ENCODE data around the gene NUBPL. TPM values are rescaled to one million over a fixed set of nuclear protein-coding genes. Genes with fewer than 3 reads are reported as not detected.
A peak's percentile ranks its signal among the peaks of the same experiment; 100 is the strongest.

NUBPL gene
- total and polyA plus RNA-seq, 12 donors, result 3.6 to 27.3 (median 16.9) TPM

DNA sequence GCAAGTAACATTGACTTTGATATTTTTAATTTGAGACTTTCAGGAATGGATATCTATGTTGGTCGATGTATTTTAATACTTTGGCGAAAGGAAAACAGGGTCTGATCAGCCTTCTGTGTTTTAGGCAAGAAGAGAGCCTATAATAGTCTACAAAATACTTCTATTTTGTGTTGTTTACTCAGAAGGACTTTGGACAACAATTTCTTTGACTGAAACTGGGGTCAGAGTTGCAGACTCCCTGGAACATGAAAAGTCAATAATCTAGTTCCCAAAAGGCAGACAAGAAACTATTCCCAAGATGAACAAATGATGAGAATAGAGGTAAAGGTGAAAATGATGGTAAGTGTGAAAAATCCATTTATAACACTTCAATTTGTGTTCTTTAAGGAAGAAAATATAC is 10.6 kb upstream of the NUBPL start:
- Histone ChIP-seq H3K36me3 (replicated peaks in 1 of 2) (no peaks in the 10 kb centered on the region), H3K27me3 (no peaks in the 10 kb centered on the region), H3K9me3 (replicated peaks in 1 of 3) (no peaks in the 10 kb centered on the region), H3K4me1 (replicated peaks in 1 of 2) (no peaks in the 10 kb centered on the region), H3K27ac (no peak overlapping the region), H3K4me3 (no peak overlapping the region)
- 65 to 81% (median 72%) methylated on average over 2 of the region's 2 CpGs for WGBS, 4 donors
- no peak for DNase-seq
- intact Hi-C loops (cut with DNase I), result no loop called here
- TF ChIP-seq, protein P1, sequence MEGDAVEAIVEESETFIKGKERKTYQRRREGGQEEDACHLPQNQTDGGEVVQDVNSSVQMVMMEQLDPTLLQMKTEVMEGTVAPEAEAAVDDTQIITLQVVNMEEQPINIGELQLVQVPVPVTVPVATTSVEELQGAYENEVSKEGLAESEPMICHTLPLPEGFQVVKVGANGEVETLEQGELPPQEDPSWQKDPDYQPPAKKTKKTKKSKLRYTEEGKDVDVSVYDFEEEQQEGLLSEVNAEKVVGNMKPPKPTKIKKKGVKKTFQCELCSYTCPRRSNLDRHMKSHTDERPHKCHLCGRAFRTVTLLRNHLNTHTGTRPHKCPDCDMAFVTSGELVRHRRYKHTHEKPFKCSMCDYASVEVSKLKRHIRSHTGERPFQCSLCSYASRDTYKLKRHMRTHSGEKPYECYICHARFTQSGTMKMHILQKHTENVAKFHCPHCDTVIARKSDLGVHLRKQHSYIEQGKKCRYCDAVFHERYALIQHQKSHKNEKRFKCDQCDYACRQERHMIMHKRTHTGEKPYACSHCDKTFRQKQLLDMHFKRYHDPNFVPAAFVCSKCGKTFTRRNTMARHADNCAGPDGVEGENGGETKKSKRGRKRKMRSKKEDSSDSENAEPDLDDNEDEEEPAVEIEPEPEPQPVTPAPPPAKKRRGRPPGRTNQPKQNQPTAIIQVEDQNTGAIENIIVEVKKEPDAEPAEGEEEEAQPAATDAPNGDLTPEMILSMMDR (IDR thresholded peaks at IDR 0.05), result no peak
- no peak for TF ChIP-seq POLR2A (IDR thresholded peaks at IDR 0.05)

DNA sequence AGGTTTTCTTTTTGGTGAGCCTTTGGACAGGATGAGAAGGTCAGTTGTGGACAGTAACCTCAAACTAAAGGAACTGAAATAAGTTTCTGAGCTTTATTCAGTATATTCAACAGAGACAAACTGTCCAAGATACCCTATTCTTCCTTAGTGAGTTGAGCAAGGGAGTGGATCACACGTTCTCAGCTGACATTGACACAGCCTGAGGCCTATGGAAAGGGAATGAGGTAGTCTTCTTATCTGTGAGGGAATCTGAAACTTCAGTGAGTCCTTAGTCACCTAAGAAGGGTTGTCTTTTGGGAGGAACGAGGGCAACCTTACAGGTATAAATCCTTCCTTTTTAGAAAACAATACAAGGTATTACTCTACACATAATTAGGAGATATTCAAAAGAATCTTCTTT is 5.0 kb upstream of the NUBPL start:
- Histone ChIP-seq H3K4me1 (replicated peaks in 1 of 2) (peaks cover 0 to 5% of the 10 kb centered on the region in 2 donors), H3K27me3 (no peaks in the 10 kb centered on the region), H3K27ac (no peak overlapping the region), H3K9me3 (replicated peaks in 1 of 3) (no peaks in the 10 kb centered on the region), H3K4me3 (no peak overlapping the region), H3K36me3 (replicated peaks in 1 of 2) (no peaks in the 10 kb centered on the region)
- DNase-seq, result no peak
- 59 to 75% (median 65%) methylated on average over 2 of the region's 2 CpGs for WGBS, 4 donors
- TF ChIP-seq POLR2A (IDR thresholded peaks at IDR 0.05), result no peak
- TF ChIP-seq, protein P1 (IDR thresholded peaks at IDR 0.05), result no peak
- intact Hi-C loops (cut with DNase I), result no loop called here

DNA sequence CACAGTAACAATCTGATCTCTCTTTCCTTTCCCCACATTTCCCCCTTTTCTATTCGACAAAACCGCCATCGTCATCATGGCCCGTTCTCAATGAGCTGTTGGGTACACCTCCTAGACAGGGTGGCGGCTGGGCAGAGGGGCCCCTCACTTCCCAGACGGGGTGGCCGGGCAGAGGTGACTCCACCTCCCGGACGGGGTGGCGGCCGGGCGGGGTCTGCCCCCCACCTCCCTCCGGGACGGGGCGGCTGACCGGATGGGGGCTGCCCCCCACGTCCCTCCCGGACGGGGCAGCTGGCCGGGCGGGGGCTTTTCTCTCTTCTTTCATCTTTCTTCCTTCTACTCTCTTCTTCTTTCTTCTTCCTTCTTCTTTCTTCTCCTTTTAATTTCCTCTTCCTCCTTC is 1.3 kb upstream of the NUBPL start:
- intact Hi-C loops (cut with DNase I), result no loop called here

DNA sequence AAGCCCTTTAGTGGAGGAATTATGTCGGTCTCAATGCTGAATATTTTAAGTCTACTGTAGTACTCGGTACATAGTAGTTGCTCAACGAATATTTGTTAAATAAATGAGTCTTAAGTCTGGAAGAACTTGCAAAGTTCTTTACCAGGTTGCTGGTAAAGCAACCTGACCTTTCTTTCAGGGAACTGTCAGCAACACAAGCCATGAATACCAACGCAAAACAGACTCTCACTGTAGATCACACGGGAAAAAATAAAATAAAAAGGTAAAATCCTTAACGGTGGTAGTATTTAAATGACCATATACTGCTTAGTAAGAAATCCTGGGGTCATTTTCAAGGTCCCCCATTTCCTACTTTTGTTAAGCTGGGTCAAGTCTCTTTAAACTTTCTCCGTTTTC is 447 bp upstream of the NUBPL start:
- no peak for TF ChIP-seq POLR2A (IDR thresholded peaks at IDR 0.05)
- TF ChIP-seq, protein P1 (IDR thresholded peaks at IDR 0.05), result no peak
- peaks cover 0 to 20% of the 10 kb centered on the region in 2 donors for H3K4me1 ChIP-seq (replicated peaks in 1 of 2)
- intact Hi-C loops (cut with DNase I), result no loop called here
- H3K27me3 ChIP-seq, result no peaks in the 10 kb centered on the region
- no peaks in the 10 kb centered on the region for H3K36me3 ChIP-seq (replicated peaks in 1 of 2)
- DNase-seq, result no peak
- H3K9me3 ChIP-seq (replicated peaks in 1 of 3), result no peaks in the 10 kb centered on the region
- peak overlapping the region in 3 of 4 donors; percentile 80 to 97 (median 88) for H3K4me3 ChIP-seq
- peak overlapping the region in 3 of 5 donors; percentile 86 to 96 (median 87) for H3K27ac ChIP-seq
- 36 to 41% (median 39%) methylated on average over 7 of the region's 7 CpGs for WGBS, 4 donors

More for the DNA sequence above, 1.3 kb upstream of the NUBPL start:
- no peak for TF ChIP-seq POLR2A (IDR thresholded peaks at IDR 0.05)
- TF ChIP-seq, protein P1 (IDR thresholded peaks at IDR 0.05), result no peak
- Histone ChIP-seq H3K27ac (no peak overlapping the region), H3K27me3 (no peaks in the 10 kb centered on the region), H3K9me3 (replicated peaks in 1 of 3) (no peaks in the 10 kb centered on the region), H3K36me3 (replicated peaks in 1 of 2) (no peaks in the 10 kb centered on the region), H3K4me3 (no peak overlapping the region), H3K4me1 (replicated peaks in 1 of 2) (peaks cover 0 to 20% of the 10 kb centered on the region in 2 donors)
- DNase-seq, result peak in 1 of 7 donors; percentile 18
- WGBS, 4 donors, result 83 to 91% (median 91%) methylated on average over 21 of the region's 21 CpGs

All from adrenal gland (tissue), 12 donors.